Hepatocyte (in vitro differentiated cells): ENCODE measurements around the gene ZFYVE16.
"Not testable (repeated sequence)": the region's sequence is repeated elsewhere in the genome, so short reads cannot be mapped to it uniquely, and the experiment has no call there.

Experiments used
- EZH2 ChIP-seq: fragments of 200-600 bp; sonication (generic); IDR thresholded peaks from 2 replicates; pipeline ENCODE4 v1.6.1; 2016; ENCODE audit warnings: antibody characterized with exemption, mild to moderate bottlenecking, borderline replicate concordance
- EZH2phosphoT487 ChIP-seq: fragments of 200-600 bp; sonication (generic); IDR thresholded peaks from one replicate; pipeline ENCODE4 v1.6.1; 2018; ENCODE audit warnings: antibody characterized with exemption, mild to moderate bottlenecking, low read depth, moderate library complexity; ENCODE audit not compliant: unreplicated experiment, severe bottlenecking
- TF ChIP-seq, protein P1 (sequence below): fragments of 200-600 bp; sonication (generic); IDR thresholded peaks from 2 replicates; pipeline ENCODE4 v1.5.1; 2016; ENCODE audit warnings: antibody characterized with exemption, mild to moderate bottlenecking; ENCODE audit not compliant: poor library complexity

DNA sequence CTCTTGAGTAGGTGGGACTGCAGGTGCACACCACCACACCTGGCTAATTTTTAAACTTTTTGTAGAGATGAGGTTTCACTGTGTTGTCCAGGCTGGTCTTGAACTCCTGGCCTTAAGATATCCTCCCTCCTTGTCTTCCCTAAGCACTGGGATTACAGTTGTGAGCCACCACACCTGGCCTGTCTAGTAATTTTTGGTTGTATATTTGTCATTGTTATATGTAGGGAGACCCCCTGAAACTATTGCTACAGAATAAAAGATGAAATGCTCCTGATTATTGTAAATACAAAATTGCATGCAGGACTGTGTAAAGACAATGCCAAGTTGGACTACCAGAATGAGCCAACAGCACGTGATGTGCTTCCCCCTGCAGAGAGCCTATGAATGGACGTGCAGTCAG is 62.8 kb downstream of the ZFYVE16 start:
- TF ChIP-seq, protein P1, sequence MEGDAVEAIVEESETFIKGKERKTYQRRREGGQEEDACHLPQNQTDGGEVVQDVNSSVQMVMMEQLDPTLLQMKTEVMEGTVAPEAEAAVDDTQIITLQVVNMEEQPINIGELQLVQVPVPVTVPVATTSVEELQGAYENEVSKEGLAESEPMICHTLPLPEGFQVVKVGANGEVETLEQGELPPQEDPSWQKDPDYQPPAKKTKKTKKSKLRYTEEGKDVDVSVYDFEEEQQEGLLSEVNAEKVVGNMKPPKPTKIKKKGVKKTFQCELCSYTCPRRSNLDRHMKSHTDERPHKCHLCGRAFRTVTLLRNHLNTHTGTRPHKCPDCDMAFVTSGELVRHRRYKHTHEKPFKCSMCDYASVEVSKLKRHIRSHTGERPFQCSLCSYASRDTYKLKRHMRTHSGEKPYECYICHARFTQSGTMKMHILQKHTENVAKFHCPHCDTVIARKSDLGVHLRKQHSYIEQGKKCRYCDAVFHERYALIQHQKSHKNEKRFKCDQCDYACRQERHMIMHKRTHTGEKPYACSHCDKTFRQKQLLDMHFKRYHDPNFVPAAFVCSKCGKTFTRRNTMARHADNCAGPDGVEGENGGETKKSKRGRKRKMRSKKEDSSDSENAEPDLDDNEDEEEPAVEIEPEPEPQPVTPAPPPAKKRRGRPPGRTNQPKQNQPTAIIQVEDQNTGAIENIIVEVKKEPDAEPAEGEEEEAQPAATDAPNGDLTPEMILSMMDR: not testable (repeated sequence)
- not testable (repeated sequence) for TF ChIP-seq EZH2, EZH2phosphoT487
